Lung (tissue), 12 donors: ENCODE results near the gene HLCS. TPM values are rescaled to one million over a fixed set of nuclear protein-coding genes. Genes with fewer than 3 reads are reported as not detected.
A peak's percentile ranks its signal among the peaks of the same experiment; 100 is the strongest.

Experiments
- ATAC-seq: fragments of 200-7000 bp; cut with Tn5 transposase; one replicate; pipeline ENCODE4 v1.9.1; 2020; ENCODE audit warnings: moderate number of reproducible peaks; ENCODE audit not compliant: insufficient read depth, low FRiP score
- DNase-seq, 3 donors: peaks; one replicate each; pipeline ENCODE4 v3.0.0-alpha.2; 2013 to 2017
- H3K27ac ChIP-seq, 2 donors: one replicate each; pipeline ENCODE4 v1.5.1; 2013; ENCODE audit warnings: mild to moderate bottlenecking in 2 of 2, moderate library complexity in 2 of 2, control low read depth in 1 of 2, inconsistent platforms in 1 of 2, low read depth in 1 of 2, low read length in 1 of 2
- H3K27me3 ChIP-seq, 3 donors: one replicate each; pipeline ENCODE4 v1.5.1; 2013; ENCODE audit warnings: low read length in 2 of 3; ENCODE audit not compliant: control insufficient read depth in 3 of 3, insufficient read depth in 3 of 3
- H3K36me3 ChIP-seq, 4 donors: one replicate each; pipeline ENCODE4 v1.5.1; 2013; ENCODE audit warnings: low read length in 4 of 4, mild to moderate bottlenecking in 1 of 4, moderate library complexity in 1 of 4; ENCODE audit not compliant: control insufficient read depth in 4 of 4, insufficient read depth in 4 of 4
- H3K4me1 ChIP-seq, 5 donors: one replicate each; pipeline ENCODE4 v1.5.1; 2013; ENCODE audit warnings: low read length in 5 of 5, mild to moderate bottlenecking in 2 of 5, moderate library complexity in 1 of 5; ENCODE audit not compliant: control insufficient read depth in 5 of 5, insufficient read depth in 5 of 5
- H3K4me3 ChIP-seq: one replicate; pipeline ENCODE4 v1.5.1; 2013; ENCODE audit warnings: mild to moderate bottlenecking, control low read depth, moderate library complexity
- H3K9ac ChIP-seq, 2 donors: one replicate each; pipeline ENCODE4 v1.5.1; 2013; ENCODE audit warnings: low read length in 2 of 2, control low read depth in 1 of 2; ENCODE audit not compliant: insufficient read depth in 1 of 2
- H3K9me3 ChIP-seq, 4 donors: one replicate each; pipeline ENCODE4 v1.5.1; 2013; ENCODE audit warnings: low read length in 3 of 4, mild to moderate bottlenecking in 1 of 4, moderate library complexity in 1 of 4; ENCODE audit not compliant: control insufficient read depth in 4 of 4, insufficient read depth in 3 of 4
- CTCF ChIP-seq: IDR thresholded peaks from 2 replicates; pipeline ENCODE4 v1.5.1; 2012; ENCODE audit warnings: mild to moderate bottlenecking; ENCODE audit errors: control extremely low read depth, extremely low read depth
- WGBS, 2 donors: extraction: QIAGEN DNeasy Blood & Tissue Kit; methylation state at CpG; one replicate each; pipeline ENCODE4 v1.1.7; 2013; 5-methylcytosine and 5-hydroxymethylcytosine counted together
- polyA plus RNA-seq, 2 donors: library from polyadenylated mRNA; stranded (reverse); fragments of 200-250 nt; gene quantifications; one replicate each; pipeline ENCODE4 v1.2.1, GENCODE V29; 2013
- total RNA-seq, 2 donors: library from RNA; depleted of rRNA in 1 of 2; stranded (reverse); fragments of >200 nt in 1 of 2; gene quantifications; one replicate each; pipeline ENCODE4 v1.2.1, GENCODE V29; 2014 to 2021
- donor health status: control.
- donor health status: control.
- donor health status: Bipolar disorder and iron deficiency.
- donor health status: healthy.
- donor health status: DM: yes; HTN: yes; CAD: no.

Gene HLCS
- total and polyA plus RNA-seq, 4 donors: 5.0 to 28.8 (median 17.5) TPM

- Histone ChIP-seq H3K4me1 (peaks cover 0 to 55% (median 8%) of the 10 kb centered on the region in 5 donors), H3K9me3 (peaks cover 0 to 1% (median 0%) of the 10 kb centered on the region in 4 donors), H3K36me3 (peaks cover 0 to 5% (median 0%) of the 10 kb centered on the region in 4 donors), H3K27me3 (no peaks in the 10 kb centered on the region), H3K9ac (no peak overlapping the region), H3K27ac (no peak overlapping the region), H3K4me3 (no peak overlapping the region)
- WGBS, 2 donors: 77 to 81% methylated on average over 3 of the region's 3 CpGs
- ATAC-seq (no peak), DNase-seq (no peak)
- TF ChIP-seq CTCF: no peak
Measured at GRCh38 chr21:36916718-36917117, 49.8 kb downstream of the HLCS start.

DNA sequence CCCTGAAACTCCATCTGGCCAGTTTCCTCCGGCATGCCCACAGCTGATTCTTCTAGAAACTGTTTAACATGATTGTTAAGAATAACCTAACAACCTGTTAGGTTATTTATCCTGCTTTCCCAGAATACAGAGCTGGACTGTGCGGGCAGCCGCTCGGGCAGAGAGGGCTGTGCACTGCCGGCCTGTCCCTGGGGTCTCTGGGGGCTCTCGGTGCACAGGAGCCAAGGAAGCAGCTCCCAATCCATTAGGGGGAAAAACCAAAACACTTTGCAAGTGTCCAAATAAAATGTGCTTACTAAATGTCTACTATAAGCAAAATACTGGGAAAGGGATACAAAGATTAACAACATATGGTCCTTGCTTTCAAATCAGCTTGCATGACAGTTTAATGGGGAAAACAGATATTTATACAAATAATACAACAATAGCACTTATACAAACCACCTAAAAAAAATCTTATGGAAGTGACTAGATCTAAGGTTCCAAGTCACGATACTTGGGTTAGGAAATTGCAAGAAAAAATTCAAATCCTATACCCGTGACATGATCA is 50.7 kb downstream of the HLCS start:
- TF ChIP-seq CTCF: no peak
- ATAC-seq (no peak), DNase-seq (peak; percentile 46 to 85 (median 84))
- Histone ChIP-seq H3K4me1 (peaks cover 0 to 60% (median 9%) of the 10 kb centered on the region in 5 donors), H3K9ac (no peak overlapping the region), H3K27ac (no peak overlapping the region), H3K27me3 (no peaks in the 10 kb centered on the region), H3K9me3 (peaks cover 0 to 1% (median 0%) of the 10 kb centered on the region in 4 donors), H3K4me3 (no peak overlapping the region), H3K36me3 (peaks cover 0 to 5% (median 0%) of the 10 kb centered on the region in 4 donors)
- 87 to 94% methylated on average over 8 of the region's 8 CpGs for WGBS, 2 donors

GRCh38 chr21:36915014-36915695 is 51.3 kb downstream of the HLCS start:
- H3K4me1 ChIP-seq: peaks cover 0 to 66% (median 13%) of the 10 kb centered on the region in 5 donors
- peaks cover 0 to 5% (median 0%) of the 10 kb centered on the region in 4 donors for H3K36me3 ChIP-seq
- H3K27ac ChIP-seq: no peak overlapping the region
- no peak overlapping the region for H3K4me3 ChIP-seq
- WGBS, 2 donors: 95 to 96% methylated on average over 17 of the region's 17 CpGs
- peaks cover 0 to 1% (median 0%) of the 10 kb centered on the region in 4 donors for H3K9me3 ChIP-seq
- TF ChIP-seq CTCF: no peak
- ATAC-seq (no peak), DNase-seq (no peak)
- no peaks in the 10 kb centered on the region for H3K27me3 ChIP-seq
- no peak overlapping the region for H3K9ac ChIP-seq
